Measurements from ENCODE around the gene LCE5A.
"Not testable (repeated sequence)": the region's sequence is repeated elsewhere in the genome, so short reads cannot be mapped to it uniquely, and the experiment has no call there.

LCE5A gene, protein sequence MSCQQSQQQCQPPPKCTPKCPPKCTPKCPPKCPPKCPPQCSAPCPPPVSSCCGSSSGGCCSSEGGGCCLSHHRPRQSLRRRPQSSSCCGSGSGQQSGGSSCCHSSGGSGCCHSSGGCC

DNA sequence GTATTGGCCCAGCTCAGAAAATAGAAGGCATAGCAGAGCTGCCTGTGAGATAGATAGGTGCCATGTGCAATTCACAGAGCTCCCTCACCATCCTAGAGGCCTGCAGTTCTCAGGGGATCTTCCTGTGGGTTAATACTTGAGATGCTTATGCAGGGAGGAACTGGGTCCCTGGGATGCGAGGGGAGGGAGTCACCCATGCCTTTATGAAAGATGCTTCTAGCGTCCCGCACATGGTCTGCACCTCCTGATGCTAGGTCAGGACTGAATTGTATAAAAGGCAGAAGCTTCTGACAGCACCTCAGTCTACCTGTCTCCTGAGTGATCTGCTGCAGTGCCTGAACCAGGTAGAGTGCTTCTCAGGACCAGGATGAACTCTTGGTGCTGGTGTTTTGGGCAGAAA lies at the start of gene LCE5A:
Gene LCE5A (plus strand): TSS at position 301 of the 400 bp plus-strand sequence. CDS start 732 bp downstream, outside the sequence.
- DNase-seq = no peak

- no peak for DNase-seq
Measured at GRCh38 chr1:152461544-152461943, 49.1 kb upstream of the LCE5A start.

DNA sequence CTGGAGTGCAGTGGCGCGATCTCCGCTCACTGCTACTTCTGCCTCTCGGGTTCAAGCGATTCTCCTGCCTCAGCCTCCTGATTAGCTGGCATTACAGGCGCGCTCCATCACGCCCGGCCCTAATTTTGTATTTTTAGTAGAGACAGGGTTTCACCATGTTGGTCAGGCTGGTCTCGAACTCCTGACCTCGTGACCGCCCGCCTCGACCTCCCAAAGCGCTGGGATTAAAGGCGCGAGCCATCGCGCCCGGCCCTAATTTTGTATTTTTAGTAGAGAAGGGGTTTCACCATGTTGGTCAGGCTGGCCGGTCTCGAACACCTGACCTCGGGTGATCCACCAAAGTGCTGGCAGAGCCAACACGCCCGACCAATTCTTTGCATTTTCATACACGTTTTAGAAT lies 48.0 kb upstream of the LCE5A start:
- DNase-seq = no peak

GRCh38 chr1:152466217-152466616 lies 44.4 kb upstream of the LCE5A start:
- no peak for DNase-seq

DNA sequence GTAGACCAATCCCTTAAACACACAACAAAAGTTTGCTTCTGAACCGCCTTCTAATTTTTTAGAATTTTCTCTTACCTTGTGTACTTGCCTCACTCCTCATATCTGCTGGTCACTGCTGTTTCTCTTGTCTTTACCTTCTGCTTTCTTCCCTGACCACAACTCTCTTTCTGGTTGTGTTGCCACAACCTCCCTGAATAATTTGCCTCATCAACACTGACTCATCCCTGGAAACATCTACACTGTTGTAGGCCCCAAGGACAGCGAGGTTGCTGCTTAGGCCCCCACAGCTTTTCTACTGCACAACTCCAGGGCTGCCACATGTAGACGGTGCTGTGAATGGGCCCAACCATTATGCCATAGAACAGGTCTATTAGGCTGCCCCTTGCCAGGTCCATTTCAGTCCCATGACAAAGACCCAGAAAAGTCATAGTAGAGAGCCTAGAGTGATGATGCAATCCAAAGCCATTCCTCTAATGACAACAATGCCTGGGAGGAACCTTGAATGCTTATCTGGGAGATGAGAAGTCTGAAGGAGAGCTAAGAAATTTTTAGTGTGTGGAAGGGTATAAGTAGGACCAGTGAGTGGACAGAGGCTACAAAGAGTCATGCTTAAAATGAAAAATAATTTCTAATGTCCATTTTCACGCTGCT lies 36.6 kb upstream of the LCE5A start:
- DNase-seq = no peak

DNA sequence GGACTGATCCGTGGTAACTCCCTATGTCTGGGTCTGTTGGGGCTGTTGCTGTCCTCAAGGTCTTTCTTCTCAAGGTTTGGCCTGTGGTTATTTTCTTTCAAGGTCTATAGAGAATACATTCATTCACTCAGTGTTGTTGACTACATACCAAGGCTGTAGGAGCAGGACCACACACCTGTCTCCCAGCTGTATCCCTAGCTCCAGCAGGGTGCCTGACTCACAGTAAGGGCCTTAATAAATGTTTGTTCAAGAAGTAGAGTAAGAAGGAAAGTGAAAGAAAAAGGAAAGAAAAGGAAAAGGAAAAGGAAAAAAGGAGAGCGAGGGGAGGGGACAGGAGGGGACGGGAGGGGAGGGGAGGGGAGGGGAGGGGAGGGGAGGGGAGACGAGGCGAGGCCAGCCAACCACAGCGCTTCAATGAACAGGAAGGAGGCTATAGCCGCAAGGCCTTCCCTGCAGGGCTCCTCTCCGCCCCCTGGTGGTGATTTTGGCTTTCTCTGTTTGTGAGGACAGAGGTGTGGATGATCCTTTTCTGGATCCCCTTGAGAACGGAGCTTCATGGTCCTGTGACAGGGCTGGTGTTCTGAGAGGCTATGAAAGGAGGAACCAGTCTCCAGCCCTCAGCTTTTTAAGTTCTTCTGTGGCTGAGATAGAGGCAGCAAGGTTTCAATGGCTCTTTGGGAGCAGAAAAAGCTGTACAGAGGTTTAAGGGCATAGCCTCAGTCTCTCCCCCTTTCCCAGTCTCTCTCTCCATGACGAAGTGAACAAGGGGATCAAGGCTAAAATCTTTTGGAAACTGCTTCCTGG lies 30.6 kb upstream of the LCE5A start:
- no peak for DNase-seq

- no peak for DNase-seq
Measured at GRCh38 chr1:152481869-152482664, 28.5 kb upstream of the LCE5A start.

DNA sequence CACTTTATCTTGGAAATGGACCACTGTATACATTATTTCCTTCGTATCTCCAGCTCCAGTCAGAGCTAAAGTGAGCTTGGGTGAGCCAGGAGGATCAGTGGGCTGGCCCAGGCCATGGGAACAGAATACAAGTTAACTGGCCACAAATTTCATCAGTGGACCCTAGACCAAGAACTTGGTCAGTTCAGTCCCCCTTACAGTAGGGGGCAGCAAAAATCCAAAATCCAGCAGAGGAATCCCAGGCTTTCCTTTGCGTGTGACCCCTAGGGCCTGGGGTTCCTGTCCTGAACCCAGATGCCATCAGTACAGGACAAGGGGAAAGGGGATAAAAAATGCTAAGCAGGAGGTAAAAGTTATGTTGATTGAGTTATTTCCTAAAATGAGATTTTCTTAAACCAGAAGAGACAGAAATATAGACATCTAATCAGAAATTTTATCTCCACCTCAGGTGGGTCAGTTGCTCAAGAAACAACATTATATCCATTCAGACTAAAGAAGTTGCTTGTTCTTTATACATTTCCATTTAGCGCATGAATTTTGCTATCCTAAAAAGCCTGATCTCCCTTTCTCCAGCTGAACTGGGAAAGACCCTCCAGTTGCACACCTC lies 24.1 kb upstream of the LCE5A start:
- DNase-seq = no peak

DNA sequence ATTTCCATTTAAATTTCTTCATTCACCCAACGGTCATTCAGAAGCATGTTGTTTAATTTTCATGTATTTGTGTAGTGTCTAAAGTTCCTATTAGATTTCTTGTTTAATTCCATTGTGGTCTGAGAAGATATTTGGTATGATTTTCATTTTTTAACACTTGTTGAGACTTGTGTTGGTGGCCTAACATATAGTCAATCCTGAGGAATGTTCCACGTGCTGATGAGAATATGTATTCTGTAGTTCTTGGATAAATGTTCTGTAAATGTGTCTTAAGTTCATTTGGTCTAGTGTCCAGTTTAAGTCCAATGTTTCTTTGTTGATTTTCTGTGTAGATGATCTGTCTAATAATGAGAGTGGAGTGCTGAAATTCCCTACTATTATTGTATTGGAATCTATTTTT lies 22.7 kb upstream of the LCE5A start:
- no peak for DNase-seq

GRCh38 chr1:152491537-152491936 lies 19.1 kb upstream of the LCE5A start:
- DNase-seq = not testable (repeated sequence)

- DNase-seq = no peak
Measured at GRCh38 chr1:152495066-152495675, 15.4 kb upstream of the LCE5A start.

DNA sequence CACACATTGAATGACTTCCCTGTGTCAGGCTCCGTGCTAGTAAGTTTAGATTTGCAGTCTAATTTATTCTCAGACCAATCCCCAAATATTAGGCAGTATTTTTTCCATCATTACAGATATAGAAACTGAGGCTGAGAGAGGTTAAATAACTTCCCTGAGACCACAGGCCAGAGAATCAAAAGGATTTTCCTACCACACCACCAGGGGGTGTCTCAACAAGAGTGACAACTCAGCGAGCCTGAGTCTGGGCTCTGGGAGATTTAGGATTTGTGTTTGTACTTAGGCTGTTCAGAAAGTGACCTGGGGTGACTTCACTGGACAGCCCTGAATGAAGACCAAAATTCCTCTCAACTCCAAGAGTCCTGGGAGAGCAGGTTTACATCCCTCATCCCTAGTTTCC lies 13.3 kb upstream of the LCE5A start:
- no peak for DNase-seq

DNA sequence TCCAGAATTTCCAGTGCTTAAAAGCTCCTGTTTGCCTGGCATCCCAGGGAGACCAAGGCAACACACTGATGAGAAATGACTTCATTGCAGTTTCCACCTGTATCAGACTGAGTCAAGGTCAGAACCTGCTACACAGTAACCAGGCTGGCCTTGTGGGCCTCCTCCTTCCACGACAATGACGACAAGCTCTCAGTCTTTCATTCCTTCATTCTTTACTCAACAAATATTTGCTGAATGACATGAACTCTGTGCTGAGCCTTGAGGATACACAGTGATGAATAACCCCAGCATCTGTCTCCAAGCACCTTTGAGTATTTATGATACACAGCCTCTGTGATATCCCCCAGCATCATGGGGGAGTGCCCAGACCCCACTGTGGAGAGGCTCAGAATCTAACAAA lies 8.9 kb upstream of the LCE5A start:
- no peak for DNase-seq

DNA sequence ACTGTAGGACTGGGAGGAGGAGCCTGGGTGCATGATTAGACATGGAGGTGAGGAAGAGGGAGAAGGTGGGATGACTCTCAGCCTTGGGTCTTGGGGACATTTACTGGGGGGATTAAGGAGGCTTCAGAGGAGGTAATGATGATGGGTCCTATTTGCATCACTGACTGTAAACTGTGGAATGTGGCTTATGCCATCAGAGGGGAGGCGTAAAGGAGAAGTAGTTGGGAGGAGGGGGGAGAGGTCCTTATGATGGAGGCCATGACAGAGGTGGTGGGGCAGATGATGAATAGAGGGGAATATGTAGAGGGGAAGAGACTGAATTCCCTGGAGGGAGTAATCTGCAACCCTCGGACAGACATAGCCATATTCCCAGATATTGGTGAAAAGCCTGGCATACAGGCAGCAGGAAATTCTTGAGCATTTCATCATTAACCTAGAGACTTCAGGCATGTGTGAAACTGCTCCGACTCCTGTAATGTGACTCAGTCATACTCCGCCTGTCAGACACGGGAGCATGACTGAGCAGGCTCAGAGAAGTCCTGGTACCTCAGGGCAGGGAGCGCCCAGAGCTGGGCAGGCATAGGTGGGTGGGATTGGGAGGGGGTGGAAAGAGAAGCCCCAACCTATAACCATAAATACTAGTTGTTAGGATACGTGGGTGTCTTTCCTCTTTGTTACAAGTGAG lies 8.0 kb upstream of the LCE5A start:
- DNase-seq = no peak

DNA sequence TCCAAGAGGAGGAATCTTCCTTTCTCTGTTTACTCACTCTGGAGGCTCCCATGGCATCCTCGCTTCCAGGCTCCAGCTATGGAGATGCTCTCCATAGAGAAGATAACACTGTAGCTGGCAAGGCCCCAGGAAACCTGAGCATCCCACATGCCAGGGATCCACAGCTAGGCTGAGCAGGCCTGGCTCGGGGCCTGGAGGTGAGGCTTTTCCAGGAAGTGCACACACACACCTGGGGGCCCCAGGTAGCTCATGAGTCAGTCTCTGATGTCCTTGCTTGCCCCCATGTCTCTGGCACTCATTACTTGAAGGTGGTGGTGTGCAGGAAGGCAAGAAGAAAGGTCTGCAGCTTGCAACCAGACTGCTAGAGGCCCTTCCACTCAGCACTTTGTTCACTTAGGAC lies 5.5 kb upstream of the LCE5A start:
- DNase-seq = no peak

DNA sequence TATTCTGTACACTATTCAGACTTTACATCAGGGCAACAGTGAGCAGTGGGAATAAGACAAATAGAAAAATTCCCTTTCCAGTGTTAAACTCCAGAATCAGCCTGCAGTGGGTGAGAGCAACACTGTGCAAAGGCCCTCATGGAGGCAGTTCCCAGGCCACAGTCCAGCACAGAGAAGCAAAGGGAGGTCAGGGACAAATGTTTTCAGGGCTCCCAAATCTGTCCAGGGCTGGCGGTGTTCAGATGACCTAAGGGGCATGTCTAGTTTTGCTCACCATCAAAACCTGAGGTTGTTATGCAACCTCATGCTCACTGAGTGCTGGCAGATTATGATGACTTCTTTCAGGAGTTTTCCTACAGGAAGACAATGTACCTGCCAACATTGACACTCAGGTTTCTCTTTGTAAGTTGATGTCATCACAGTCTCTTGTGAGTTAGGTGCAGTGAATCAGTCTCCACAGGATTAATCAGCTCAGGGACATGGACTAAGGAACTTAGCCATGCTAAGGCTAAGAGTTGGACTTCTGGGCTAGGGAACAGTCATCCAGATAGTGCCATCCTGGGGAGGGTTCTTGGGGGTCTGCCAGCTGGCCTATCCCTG lies 3.6 kb upstream of the LCE5A start:
- DNase-seq = no peak

- DNase-seq = no peak
Measured at GRCh38 chr1:152511596-152511995, 993 bp downstream of the LCE5A start.

- no peak for DNase-seq
Measured at GRCh38 chr1:152513081-152513480, 2.5 kb downstream of the LCE5A start.

- no peak for DNase-seq
Measured at GRCh38 chr1:152514715-152515433, 4.3 kb downstream of the LCE5A start.

DNA sequence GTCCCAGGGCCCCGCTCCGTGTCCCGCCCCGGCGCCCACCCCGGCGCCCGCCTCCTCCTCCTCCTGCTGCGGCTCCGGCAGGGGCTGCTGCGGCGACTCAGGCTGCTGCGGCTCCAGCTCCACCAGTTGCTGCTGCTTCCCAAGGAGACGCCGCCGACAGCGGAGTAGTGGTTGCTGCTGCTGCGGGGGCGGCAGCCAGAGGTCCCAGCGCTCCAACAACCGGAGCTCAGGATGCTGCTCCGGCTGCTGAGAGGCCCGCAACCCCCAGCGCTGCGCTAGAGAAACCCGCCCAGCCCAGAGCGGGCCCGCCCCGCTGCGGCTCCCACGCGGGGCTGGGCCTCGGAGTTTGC lies 4.8 kb downstream of the LCE5A start:
- DNase-seq = no peak

GRCh38 chr1:152516082-152516481 lies 5.5 kb downstream of the LCE5A start:
- no peak for DNase-seq
